Measurements from ENCODE around the gene CNTN2.

Gene CNTN2

GRCh38 chr1:205056956-205057568 lies 14.1 kb downstream of the CNTN2 start:
- in situ Hi-C loops (cut with MboI; ENCODE audit: low sequenced_read_pairs, unreplicated experiment), result no loop called here
- no peak for DNase-seq (ENCODE audit: low spot score)
- no peak for TF ChIP-seq CTCF (IDR thresholded peaks at IDR 0.05; ENCODE audit: borderline replicate concordance, control extremely low read depth, extremely low read depth, insufficient read depth, missing control alignments)

DNA sequence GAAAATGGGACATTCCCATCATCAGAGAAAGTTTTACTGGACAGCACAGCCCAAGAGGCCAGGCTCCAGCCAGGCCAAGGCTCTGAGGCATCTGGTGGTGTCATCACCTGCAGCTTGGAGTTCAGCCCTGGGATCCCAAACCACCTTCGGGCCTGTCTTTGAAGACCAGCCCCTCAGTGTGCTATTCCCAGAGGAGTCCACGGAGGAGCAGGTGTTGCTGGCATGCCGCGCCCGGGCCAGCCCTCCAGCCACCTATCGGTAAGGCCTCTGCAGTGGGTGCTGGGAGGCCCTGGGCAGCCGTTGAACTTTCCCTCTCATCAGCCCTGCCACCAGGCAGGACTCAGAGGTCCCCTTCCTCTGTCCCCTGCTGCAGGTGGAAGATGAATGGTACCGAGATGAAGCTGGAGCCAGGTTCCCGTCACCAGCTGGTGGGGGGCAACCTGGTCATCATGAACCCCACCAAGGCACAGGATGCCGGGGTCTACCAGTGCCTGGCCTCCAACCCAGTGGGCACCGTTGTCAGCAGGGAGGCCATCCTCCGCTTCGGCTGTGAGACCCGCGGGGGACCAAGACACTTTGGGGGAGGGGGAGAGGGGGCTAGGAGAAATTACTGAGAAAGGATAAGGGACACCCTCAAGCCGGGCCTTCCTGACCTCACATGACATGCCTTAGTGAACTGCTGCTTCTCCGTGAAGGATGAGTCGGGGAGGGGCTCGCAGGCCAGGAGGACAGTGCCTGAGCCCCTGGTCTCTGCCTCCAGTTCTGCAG lies 15.0 kb downstream of the CNTN2 start:
- TF ChIP-seq CTCF (IDR thresholded peaks at IDR 0.05; ENCODE audit: borderline replicate concordance, control extremely low read depth, extremely low read depth, insufficient read depth, missing control alignments), result no peak
- in situ Hi-C loops (cut with MboI; ENCODE audit: low sequenced_read_pairs, unreplicated experiment), result no loop called here
- DNase-seq (ENCODE audit: low spot score), result no peak

GRCh38 chr1:205058853-205059252 lies 15.8 kb downstream of the CNTN2 start:
- in situ Hi-C loops (cut with MboI; ENCODE audit: low sequenced_read_pairs, unreplicated experiment), result no loop called here
- no peak for TF ChIP-seq CTCF (IDR thresholded peaks at IDR 0.05; ENCODE audit: borderline replicate concordance, control extremely low read depth, extremely low read depth, insufficient read depth, missing control alignments)
- no peak for DNase-seq (ENCODE audit: low spot score)

GRCh38 chr1:205059660-205060059 lies 16.6 kb downstream of the CNTN2 start:
- no peak for TF ChIP-seq CTCF (IDR thresholded peaks at IDR 0.05; ENCODE audit: borderline replicate concordance, control extremely low read depth, extremely low read depth, insufficient read depth, missing control alignments)

GRCh38 chr1:205060746-205061145 lies 17.7 kb downstream of the CNTN2 start:
- in situ Hi-C loops (cut with MboI; ENCODE audit: low sequenced_read_pairs, unreplicated experiment), result no loop called here
- TF ChIP-seq CTCF (IDR thresholded peaks at IDR 0.05; ENCODE audit: borderline replicate concordance, control extremely low read depth, extremely low read depth, insufficient read depth, missing control alignments), result no peak
- peak; percentile 32 for DNase-seq (ENCODE audit: low spot score)

More at GRCh38 chr1:205059660-205060059, 16.6 kb downstream of the CNTN2 start:
- in situ Hi-C loops (cut with MboI; ENCODE audit: low sequenced_read_pairs, unreplicated experiment), result no loop called here
- DNase-seq (ENCODE audit: low spot score), result no peak

DNA sequence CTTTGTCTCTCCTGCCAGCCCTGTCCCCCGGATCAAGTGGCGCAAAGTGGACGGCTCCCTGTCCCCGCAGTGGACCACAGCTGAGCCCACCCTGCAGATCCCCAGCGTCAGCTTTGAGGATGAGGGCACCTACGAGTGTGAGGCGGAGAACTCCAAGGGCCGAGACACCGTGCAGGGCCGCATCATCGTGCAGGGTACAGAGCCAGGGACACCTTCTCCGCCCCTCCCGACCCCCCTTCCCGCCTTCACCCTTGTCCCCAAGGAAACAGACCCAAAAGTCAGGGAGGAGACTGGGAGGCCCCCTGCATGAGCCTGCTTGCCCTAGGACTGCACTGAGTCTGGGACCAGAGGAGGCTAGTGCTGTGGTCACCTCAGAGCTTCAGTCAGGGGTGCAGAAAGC lies 18.2 kb downstream of the CNTN2 start:
- in situ Hi-C loops (cut with MboI; ENCODE audit: low sequenced_read_pairs, unreplicated experiment), result no loop called here
- TF ChIP-seq CTCF (IDR thresholded peaks at IDR 0.05; ENCODE audit: borderline replicate concordance, control extremely low read depth, extremely low read depth, insufficient read depth, missing control alignments), result no peak
- no peak for DNase-seq (ENCODE audit: low spot score)
